ENCODE data around the gene PAFAH1B2.

- TF ChIP-seq CTCF (IDR thresholded peaks at IDR 0.05; ENCODE audit: insufficient read depth, low read length, poor library complexity, severe bottlenecking) (no peak), EZH2phosphoT487 (conservative IDR thresholded peaks at IDR 0.05; ENCODE audit: low read length) (no peak)
Observed at GRCh38 chr11:117179048-117179999, 35.2 kb downstream of the PAFAH1B2 start.

Data from SU-DHL-6 (cell line).